ENCODE measurements around the gene MEIS2. TPM values are rescaled to one million over a fixed set of nuclear protein-coding genes. Genes with fewer than 3 reads are reported as not detected.

MEIS2 gene
- total RNA-seq, 2 experiments from 2014 or later, result 0.14 TPM; not detected in 1

DNA sequence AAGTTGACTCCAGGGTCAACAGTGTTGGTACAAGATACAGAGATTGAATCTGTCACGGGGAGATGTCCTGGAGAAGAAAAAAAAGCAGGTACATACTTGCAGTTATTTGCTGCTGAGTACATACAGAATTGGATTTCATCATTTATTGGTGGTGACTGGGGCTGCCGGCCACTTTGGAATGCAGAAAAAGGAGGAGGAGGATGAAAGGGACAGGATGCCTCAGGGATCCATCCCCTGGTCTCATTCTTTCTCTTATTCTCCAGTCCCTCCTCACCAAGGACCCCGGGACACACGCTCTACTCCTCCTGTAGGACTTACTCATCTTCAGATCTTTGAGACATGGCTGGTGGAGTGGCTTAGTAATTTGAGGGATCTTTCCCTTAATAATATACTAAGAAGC, 30.0 kb upstream of the MEIS2 start:
- Mint-ChIP-seq H3K27me3 (peaks cover 6% of the 10 kb centered on the region), H3K9me3 (no peaks in the 10 kb centered on the region), H3K4me1 (ENCODE audit: low read depth) (no peaks in the 10 kb centered on the region), H3K36me3 (ENCODE audit: low read depth) (no peaks in the 10 kb centered on the region), H3K27ac (no peak overlapping the region), H3K4me3 (no peak overlapping the region)
- CTCF ChIA-PET, result no interaction called here
- POLR2A ChIA-PET, result no interaction called here
- TF ChIP-seq, protein P1, sequence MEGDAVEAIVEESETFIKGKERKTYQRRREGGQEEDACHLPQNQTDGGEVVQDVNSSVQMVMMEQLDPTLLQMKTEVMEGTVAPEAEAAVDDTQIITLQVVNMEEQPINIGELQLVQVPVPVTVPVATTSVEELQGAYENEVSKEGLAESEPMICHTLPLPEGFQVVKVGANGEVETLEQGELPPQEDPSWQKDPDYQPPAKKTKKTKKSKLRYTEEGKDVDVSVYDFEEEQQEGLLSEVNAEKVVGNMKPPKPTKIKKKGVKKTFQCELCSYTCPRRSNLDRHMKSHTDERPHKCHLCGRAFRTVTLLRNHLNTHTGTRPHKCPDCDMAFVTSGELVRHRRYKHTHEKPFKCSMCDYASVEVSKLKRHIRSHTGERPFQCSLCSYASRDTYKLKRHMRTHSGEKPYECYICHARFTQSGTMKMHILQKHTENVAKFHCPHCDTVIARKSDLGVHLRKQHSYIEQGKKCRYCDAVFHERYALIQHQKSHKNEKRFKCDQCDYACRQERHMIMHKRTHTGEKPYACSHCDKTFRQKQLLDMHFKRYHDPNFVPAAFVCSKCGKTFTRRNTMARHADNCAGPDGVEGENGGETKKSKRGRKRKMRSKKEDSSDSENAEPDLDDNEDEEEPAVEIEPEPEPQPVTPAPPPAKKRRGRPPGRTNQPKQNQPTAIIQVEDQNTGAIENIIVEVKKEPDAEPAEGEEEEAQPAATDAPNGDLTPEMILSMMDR (IDR thresholded peaks at IDR 0.05), result no peak
- no peak for DNase-seq
- intact Hi-C loops (cut with micrococcal nuclease), result no loop called here
- ATAC-seq, result no peak

DNA sequence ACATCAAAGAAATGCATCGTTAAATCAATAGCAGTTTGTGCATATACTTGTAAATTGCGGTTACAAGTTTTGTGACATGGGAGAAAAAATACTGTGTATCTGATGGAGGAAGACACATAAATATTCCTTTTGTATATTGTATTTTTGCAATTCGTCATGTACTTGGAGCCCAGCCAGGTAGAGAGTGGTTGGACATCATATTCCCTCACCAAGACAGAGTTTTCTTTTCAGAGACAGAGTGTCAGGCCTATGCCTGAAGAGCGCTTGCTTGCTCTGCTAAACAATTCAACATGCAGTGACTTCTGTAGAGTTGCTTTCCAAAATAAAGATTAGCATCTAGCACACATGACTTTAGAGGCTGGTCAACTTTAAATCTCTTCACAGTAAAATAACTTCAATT, 24.8 kb upstream of the MEIS2 start:
- CTCF ChIA-PET, result no interaction called here
- TF ChIP-seq, protein P1 (IDR thresholded peaks at IDR 0.05), result no peak
- intact Hi-C loops (cut with micrococcal nuclease), result no loop called here
- Mint-ChIP-seq H3K36me3 (ENCODE audit: low read depth) (no peaks in the 10 kb centered on the region), H3K27me3 (peaks cover 9% of the 10 kb centered on the region), H3K4me1 (ENCODE audit: low read depth) (no peaks in the 10 kb centered on the region), H3K27ac (no peak overlapping the region), H3K4me3 (no peak overlapping the region), H3K9me3 (no peaks in the 10 kb centered on the region)
- DNase-seq, result no peak
- POLR2A ChIA-PET, result no interaction called here
- ATAC-seq, result no peak

DNA sequence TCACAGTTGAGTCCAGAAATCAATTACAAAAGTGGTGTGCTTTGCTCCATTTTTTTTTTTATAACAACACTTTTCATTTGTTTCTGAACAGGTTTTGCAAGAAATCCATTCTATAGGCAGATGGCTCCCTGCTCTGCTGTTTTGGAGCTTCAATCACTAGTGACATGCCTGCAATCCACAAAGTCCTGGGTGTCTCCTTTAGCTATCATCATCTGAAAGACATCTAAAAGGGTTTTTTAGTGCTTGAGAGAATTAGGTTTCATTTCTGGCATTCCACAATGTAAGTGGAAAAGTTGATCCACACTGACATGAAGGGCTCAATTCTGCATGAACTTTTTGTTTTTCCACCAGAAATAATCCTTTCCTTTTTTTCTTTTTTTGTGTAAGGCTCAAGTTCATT, 24.0 kb upstream of the MEIS2 start:
- ATAC-seq (no peak), DNase-seq (no peak)
- H3K27ac Mint-ChIP-seq, result no peak overlapping the region
- CTCF ChIA-PET, result interaction anchor here (1.0 kb wide), 1 partner anchor 11 kb away, joined by 3 read pairs; no protein-coding TSS in a partner anchor
- TF ChIP-seq, protein P1 (IDR thresholded peaks at IDR 0.05), result no peak
- H3K27me3 Mint-ChIP-seq, result peaks cover 9% of the 10 kb centered on the region
- no peaks in the 10 kb centered on the region for H3K36me3 Mint-ChIP-seq (ENCODE audit: low read depth)
- H3K9me3 Mint-ChIP-seq, result no peaks in the 10 kb centered on the region
- POLR2A ChIA-PET, result no interaction called here
- intact Hi-C loops (cut with micrococcal nuclease), result no loop called here
- H3K4me3 Mint-ChIP-seq, result no peak overlapping the region
- no peaks in the 10 kb centered on the region for H3K4me1 Mint-ChIP-seq (ENCODE audit: low read depth)

DNA sequence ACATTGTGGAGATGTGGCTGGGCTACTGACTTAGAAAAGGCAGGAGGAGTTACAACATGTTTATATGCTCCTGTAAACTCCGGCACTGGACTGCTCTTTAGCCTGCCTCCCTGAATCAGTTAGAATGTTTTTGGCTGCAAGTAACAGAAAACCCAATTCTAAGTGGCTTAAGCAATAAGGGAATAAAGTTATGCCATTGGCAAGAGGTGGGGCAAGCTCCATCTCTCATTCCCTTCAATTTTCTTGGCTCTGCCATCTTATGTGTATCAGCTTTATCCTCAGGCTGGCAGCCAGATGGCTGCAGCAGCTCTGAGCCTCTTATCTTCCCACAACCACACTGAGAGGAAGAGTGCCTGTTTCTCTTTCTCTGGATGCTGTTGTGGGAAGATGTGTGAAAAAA, 22.4 kb upstream of the MEIS2 start:
- TF ChIP-seq, protein P1 (IDR thresholded peaks at IDR 0.05), result no peak
- CTCF ChIA-PET, result no interaction called here
- Mint-ChIP-seq H3K4me1 (ENCODE audit: low read depth) (no peaks in the 10 kb centered on the region), H3K27me3 (peaks cover 7% of the 10 kb centered on the region), H3K4me3 (no peak overlapping the region), H3K9me3 (no peaks in the 10 kb centered on the region), H3K27ac (no peak overlapping the region), H3K36me3 (ENCODE audit: low read depth) (no peaks in the 10 kb centered on the region)
- DNase-seq (no peak), ATAC-seq (no peak)
- POLR2A ChIA-PET, result no interaction called here
- intact Hi-C loops (cut with micrococcal nuclease), result no loop called here

DNA sequence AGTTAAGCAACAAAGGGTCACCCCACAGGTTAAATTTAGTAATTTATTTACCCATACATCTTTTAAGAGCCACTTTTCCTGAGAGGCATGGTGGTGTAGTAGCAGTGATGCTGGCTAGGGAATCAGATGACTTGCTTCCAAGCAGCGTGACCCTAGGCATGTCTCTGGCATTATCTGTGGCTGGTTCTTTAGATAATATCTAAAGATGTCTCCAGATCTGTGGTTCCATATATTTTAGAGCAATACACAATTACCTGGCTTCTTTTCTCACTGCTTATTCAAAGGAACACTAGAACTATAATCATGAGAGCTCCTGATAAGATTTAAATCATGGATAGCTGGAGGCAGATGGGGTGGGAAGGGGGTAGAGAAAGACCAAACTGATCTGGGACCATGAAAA, 21.1 kb upstream of the MEIS2 start:
- POLR2A ChIA-PET, result no interaction called here
- intact Hi-C loops (cut with micrococcal nuclease), result no loop called here
- CTCF ChIA-PET, result no interaction called here

More for the DNA sequence above, 21.1 kb upstream of the MEIS2 start:
- TF ChIP-seq, protein P1 (IDR thresholded peaks at IDR 0.05), result no peak
- ATAC-seq (no peak), DNase-seq (no peak)
- Mint-ChIP-seq H3K9me3 (no peaks in the 10 kb centered on the region), H3K27me3 (peaks cover 7% of the 10 kb centered on the region), H3K4me1 (ENCODE audit: low read depth) (no peaks in the 10 kb centered on the region), H3K4me3 (no peak overlapping the region), H3K27ac (no peak overlapping the region), H3K36me3 (ENCODE audit: low read depth) (no peaks in the 10 kb centered on the region)

Data from activated CD8-positive, alpha-beta T cell treated with anti-CD3 and anti-CD28 coated beads for 36 hours (primary cell).